Right renal pelvis (tissue), 4 donors: ENCODE data around the gene ZNF277. TPM values are rescaled to one million over a fixed set of nuclear protein-coding genes. Genes with fewer than 3 reads are reported as not detected.

Experiments used
- DNase-seq, 4 donors: peaks; one replicate each; pipeline ENCODE4 v3.0.0-alpha.2; 2013; ENCODE audit warnings: low read depth in 4 of 4, low spot score in 3 of 4, missing footprints in 1 of 4
- polyA plus RNA-seq, 4 donors: library from polyadenylated mRNA; unstranded; fragments of 120-200 nt; gene quantifications; one replicate each; pipeline ENCODE4 v1.2.1, GENCODE V29; 2013; ENCODE audit not compliant: insufficient read length in 4 of 4

The ZNF277 gene
- polyA plus RNA-seq, 4 donors: 38.9 to 41.7 (median 41.0) TPM

GRCh38 chr7:112184455-112184854 is 22.0 kb upstream of the ZNF277 start:
- no peak for DNase-seq

- DNase-seq: no peak
These were observed 21.3 kb upstream of the ZNF277 start for GRCh38 chr7:112185005-112185834.

- DNase-seq: no peak
These were observed 20.2 kb upstream of the ZNF277 start for GRCh38 chr7:112186300-112186699.

- no peak for DNase-seq
These were observed 18.2 kb upstream of the ZNF277 start for GRCh38 chr7:112188257-112188656.

GRCh38 chr7:112189691-112190090 is 16.8 kb upstream of the ZNF277 start:
- DNase-seq: no peak

- DNase-seq: no peak
These were observed 16.4 kb upstream of the ZNF277 start for GRCh38 chr7:112190120-112190519.

- no peak for DNase-seq
These were observed 14.0 kb upstream of the ZNF277 start for GRCh38 chr7:112192236-112193154.

GRCh38 chr7:112193915-112194502 is 12.5 kb upstream of the ZNF277 start:
- no peak for DNase-seq

GRCh38 chr7:112195717-112196116 is 10.8 kb upstream of the ZNF277 start:
- DNase-seq: no peak

- DNase-seq: no peak
These were observed 9.2 kb upstream of the ZNF277 start for GRCh38 chr7:112197322-112197721.

- DNase-seq: no peak
These were observed 7.3 kb upstream of the ZNF277 start for GRCh38 chr7:112199035-112199655.

- no peak for DNase-seq
These were observed 6.8 kb upstream of the ZNF277 start for GRCh38 chr7:112199672-112200071.

GRCh38 chr7:112201411-112201810 is 5.1 kb upstream of the ZNF277 start:
- DNase-seq: no peak

GRCh38 chr7:112201839-112202238 is 4.7 kb upstream of the ZNF277 start:
- no peak for DNase-seq

GRCh38 chr7:112202816-112203215 is 3.7 kb upstream of the ZNF277 start:
- no peak for DNase-seq

GRCh38 chr7:112203365-112203739 is 3.1 kb upstream of the ZNF277 start:
- DNase-seq: no peak

- DNase-seq: no peak
These were observed 1.8 kb upstream of the ZNF277 start for GRCh38 chr7:112204499-112205342.

GRCh38 chr7:112205343-112206237 is 905 bp upstream of the ZNF277 start:
- peak in 3 of 4 donors; percentile 50 to 75 (median 60) for DNase-seq
